ENCODE data around the gene EFCAB8.

DNA sequence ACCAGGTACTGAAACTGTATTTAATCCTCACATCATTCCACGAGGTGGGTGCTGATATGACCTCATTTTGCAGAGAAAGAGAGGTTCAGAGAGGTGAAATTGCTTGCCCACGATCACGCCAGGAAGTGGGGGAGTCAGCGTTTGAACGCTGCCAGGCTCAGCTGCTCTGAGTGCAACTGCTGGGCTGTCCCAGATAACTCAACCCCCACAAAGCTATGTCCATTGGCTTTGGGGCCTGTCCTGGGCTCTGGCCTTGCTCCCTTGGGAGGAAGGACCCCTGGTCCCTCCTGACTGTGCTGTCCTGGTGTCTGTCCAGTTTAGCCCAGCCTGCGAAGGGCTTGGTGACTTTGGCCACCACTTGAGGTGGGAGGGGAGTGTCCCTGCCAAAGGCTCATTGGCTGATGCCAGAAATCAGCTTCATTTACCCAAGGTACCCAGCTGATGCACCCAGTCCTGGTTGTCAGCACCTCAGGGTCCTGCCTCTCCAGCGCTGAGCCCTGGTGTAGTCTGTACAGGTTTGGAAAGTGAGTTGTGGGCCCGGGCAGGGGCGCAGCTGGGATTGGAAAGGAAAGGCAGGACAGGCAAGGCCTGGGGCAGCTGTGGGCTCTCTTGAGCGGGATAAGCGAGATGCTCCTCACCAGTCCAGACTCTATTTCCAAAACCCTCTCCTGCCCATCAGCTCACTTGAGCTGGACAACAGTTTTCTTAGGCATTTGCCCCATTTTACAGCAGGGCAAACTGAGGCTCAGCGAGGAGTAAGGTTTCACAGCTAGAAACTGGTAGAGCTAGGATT is 107.1 kb downstream of the EFCAB8 start:
- no peak for TF ChIP-seq POLR2A (IDR thresholded peaks at IDR 0.05)
- TF ChIP-seq, protein P1, sequence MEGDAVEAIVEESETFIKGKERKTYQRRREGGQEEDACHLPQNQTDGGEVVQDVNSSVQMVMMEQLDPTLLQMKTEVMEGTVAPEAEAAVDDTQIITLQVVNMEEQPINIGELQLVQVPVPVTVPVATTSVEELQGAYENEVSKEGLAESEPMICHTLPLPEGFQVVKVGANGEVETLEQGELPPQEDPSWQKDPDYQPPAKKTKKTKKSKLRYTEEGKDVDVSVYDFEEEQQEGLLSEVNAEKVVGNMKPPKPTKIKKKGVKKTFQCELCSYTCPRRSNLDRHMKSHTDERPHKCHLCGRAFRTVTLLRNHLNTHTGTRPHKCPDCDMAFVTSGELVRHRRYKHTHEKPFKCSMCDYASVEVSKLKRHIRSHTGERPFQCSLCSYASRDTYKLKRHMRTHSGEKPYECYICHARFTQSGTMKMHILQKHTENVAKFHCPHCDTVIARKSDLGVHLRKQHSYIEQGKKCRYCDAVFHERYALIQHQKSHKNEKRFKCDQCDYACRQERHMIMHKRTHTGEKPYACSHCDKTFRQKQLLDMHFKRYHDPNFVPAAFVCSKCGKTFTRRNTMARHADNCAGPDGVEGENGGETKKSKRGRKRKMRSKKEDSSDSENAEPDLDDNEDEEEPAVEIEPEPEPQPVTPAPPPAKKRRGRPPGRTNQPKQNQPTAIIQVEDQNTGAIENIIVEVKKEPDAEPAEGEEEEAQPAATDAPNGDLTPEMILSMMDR (IDR thresholded peaks at IDR 0.05): no peak

All from uterus (tissue), 2 donors.